ENCODE data around the gene UXS1. TPM values are rescaled to one million over a fixed set of nuclear protein-coding genes. Genes with fewer than 3 reads are reported as not detected.
A peak's percentile ranks its signal among the peaks of the same experiment; 100 is the strongest.

UXS1 gene
- total RNA-seq, 1 donor from 2014 or later = 49.2 TPM

DNA sequence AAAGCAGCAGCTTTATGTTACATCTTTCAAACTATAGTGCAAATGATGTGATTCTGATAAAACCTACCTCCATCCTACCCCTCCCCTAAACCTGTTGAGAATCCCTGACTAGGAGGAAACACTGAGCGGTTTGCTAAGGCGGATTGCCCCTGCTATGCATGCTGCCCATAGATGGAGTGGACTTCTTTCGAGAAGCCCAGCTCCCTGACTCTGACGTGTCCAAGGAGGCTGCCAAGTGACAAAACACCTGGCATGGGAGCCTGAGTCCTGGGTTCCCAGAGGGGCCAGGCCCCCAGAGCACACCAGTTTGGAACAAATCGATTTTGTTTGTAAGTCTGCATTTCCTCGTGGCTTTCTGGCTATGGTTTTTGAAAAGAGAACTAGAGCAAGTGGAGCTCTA, 1.4 kb upstream of the UXS1 start:
- Histone ChIP-seq H2AFZ (ENCODE audit: low read depth, low read length) (no peak overlapping the region), H3K4me3 (ENCODE audit: insufficient read depth, low read depth, low read length) (no peak overlapping the region), H3K9ac (ENCODE audit: low read length) (no peak overlapping the region), H3K36me3 (ENCODE audit: insufficient read depth, low read length) (no peaks in the 10 kb centered on the region), H3K4me1 (ENCODE audit: insufficient read depth, low read length) (peaks cover 6% of the 10 kb centered on the region), H4K20me1 (ENCODE audit: insufficient read depth, low read length) (peaks cover 23% of the 10 kb centered on the region), H3K79me2 (ENCODE audit: insufficient read depth, low read length) (peaks cover 22% of the 10 kb centered on the region), H3K9me3 (ENCODE audit: insufficient read depth, low read depth, low read length) (no peaks in the 10 kb centered on the region), H3K4me2 (ENCODE audit: low read length) (no peak overlapping the region), H3K27me3 (ENCODE audit: insufficient read depth, low read length) (peaks cover 5% of the 10 kb centered on the region), H3K27ac (ENCODE audit: low read depth, low read length) (no peak overlapping the region)
- Mint-ChIP-seq H3K4me3 (ENCODE audit: unreplicated experiment) (peak overlapping the region; percentile 88), H3K27ac (ENCODE audit: unreplicated experiment) (no peak overlapping the region), H3K4me1 (ENCODE audit: low read depth, unreplicated experiment) (peaks cover 19% of the 10 kb centered on the region), H3K36me3 (ENCODE audit: low read depth, unreplicated experiment) (no peaks in the 10 kb centered on the region), H3K9me3 (ENCODE audit: unreplicated experiment) (no peaks in the 10 kb centered on the region), H3K27me3 (ENCODE audit: low read depth, unreplicated experiment) (peaks cover 4% of the 10 kb centered on the region)
- FAIRE-seq (no peak), DNase-seq (ENCODE audit: low read depth) (no peak)
- TF ChIP-seq CTCF (IDR thresholded peaks at IDR 0.05; ENCODE audit: insufficient read depth, low read depth, low read length) (no peak), EZH2 (IDR thresholded peaks at IDR 0.05; ENCODE audit: insufficient read depth, low read length) (no peak)

- Histone ChIP-seq H3K9ac (ENCODE audit: low read length) (peak overlapping the region; percentile 77), H3K27me3 (ENCODE audit: insufficient read depth, low read length) (no peaks in the 10 kb centered on the region), H3K9me3 (ENCODE audit: insufficient read depth, low read depth, low read length) (no peaks in the 10 kb centered on the region), H3K27ac (ENCODE audit: low read depth, low read length) (peak overlapping the region; percentile 47), H3K79me2 (ENCODE audit: insufficient read depth, low read length) (peaks cover 32% of the 10 kb centered on the region), H3K36me3 (ENCODE audit: insufficient read depth, low read length) (no peaks in the 10 kb centered on the region), H3K4me3 (ENCODE audit: insufficient read depth, low read depth, low read length) (peak overlapping the region; percentile 65), H2AFZ (ENCODE audit: low read depth, low read length) (peak overlapping the region; percentile 86), H3K4me2 (ENCODE audit: low read length) (peak overlapping the region; percentile 94), H4K20me1 (ENCODE audit: insufficient read depth, low read length) (peaks cover 34% of the 10 kb centered on the region), H3K4me1 (ENCODE audit: insufficient read depth, low read length) (peaks cover 6% of the 10 kb centered on the region)
- Mint-ChIP-seq H3K36me3 (ENCODE audit: low read depth, unreplicated experiment) (no peaks in the 10 kb centered on the region), H3K4me3 (ENCODE audit: unreplicated experiment) (peak overlapping the region; percentile 86), H3K9me3 (ENCODE audit: unreplicated experiment) (no peaks in the 10 kb centered on the region), H3K27ac (ENCODE audit: unreplicated experiment) (no peak overlapping the region), H3K4me1 (ENCODE audit: low read depth, unreplicated experiment) (peaks cover 22% of the 10 kb centered on the region), H3K27me3 (ENCODE audit: low read depth, unreplicated experiment) (peaks cover 4% of the 10 kb centered on the region)
- TF ChIP-seq EZH2 (IDR thresholded peaks at IDR 0.05; ENCODE audit: insufficient read depth, low read length) (no peak), CTCF (IDR thresholded peaks at IDR 0.05; ENCODE audit: insufficient read depth, low read depth, low read length) (no peak)
- no peak for DNase-seq (ENCODE audit: low read depth)
- no peak for FAIRE-seq
Observed at GRCh38 chr2:106193690-106193976, 468 bp downstream of the UXS1 start.

GRCh38 chr2:106192752-106193689, 1.1 kb downstream of the UXS1 start:
- Mint-ChIP-seq H3K4me3 (ENCODE audit: unreplicated experiment) (peak overlapping the region; percentile 86), H3K27me3 (ENCODE audit: low read depth, unreplicated experiment) (peaks cover 4% of the 10 kb centered on the region), H3K36me3 (ENCODE audit: low read depth, unreplicated experiment) (no peaks in the 10 kb centered on the region), H3K27ac (ENCODE audit: unreplicated experiment) (peak overlapping the region; percentile 51), H3K9me3 (ENCODE audit: unreplicated experiment) (no peaks in the 10 kb centered on the region), H3K4me1 (ENCODE audit: low read depth, unreplicated experiment) (peaks cover 20% of the 10 kb centered on the region)
- H3K36me3 ChIP-seq (ENCODE audit: insufficient read depth, low read length) = no peaks in the 10 kb centered on the region
- no peaks in the 10 kb centered on the region for H3K9me3 ChIP-seq (ENCODE audit: insufficient read depth, low read depth, low read length)
- H3K9ac ChIP-seq (ENCODE audit: low read length) = peak overlapping the region; percentile 77
- FAIRE-seq (no peak), DNase-seq (ENCODE audit: low read depth) (peak; percentile 76)
- peak overlapping the region; percentile 86 for H2AFZ ChIP-seq (ENCODE audit: low read depth, low read length)
- TF ChIP-seq EZH2 (IDR thresholded peaks at IDR 0.05; ENCODE audit: insufficient read depth, low read length) (no peak), CTCF (IDR thresholded peaks at IDR 0.05; ENCODE audit: insufficient read depth, low read depth, low read length) (no peak)
- H3K27me3 ChIP-seq (ENCODE audit: insufficient read depth, low read length) = no peaks in the 10 kb centered on the region
- peaks cover 40% of the 10 kb centered on the region for H4K20me1 ChIP-seq (ENCODE audit: insufficient read depth, low read length)
- peaks cover 38% of the 10 kb centered on the region for H3K79me2 ChIP-seq (ENCODE audit: insufficient read depth, low read length)
- peak overlapping the region; percentile 94 for H3K4me2 ChIP-seq (ENCODE audit: low read length)
- peak overlapping the region; percentile 47 for H3K27ac ChIP-seq (ENCODE audit: low read depth, low read length)
- H3K4me3 ChIP-seq (ENCODE audit: insufficient read depth, low read depth, low read length) = peak overlapping the region; percentile 65
- H3K4me1 ChIP-seq (ENCODE audit: insufficient read depth, low read length) = peaks cover 6% of the 10 kb centered on the region
